HEK293 (cell line): ENCODE measurements around the gene GNG7.
A peak's percentile ranks its signal among the peaks of the same experiment; 100 is the strongest.

Experiments used
- CTCF ChIA-PET: fragments of 350-600 bp; formaldehyde crosslinking; extraction: SDS; loops from one replicate; lab custom pipeline; 2021; ENCODE audit warnings: antibody characterized with exemption; lab: Yijun Ruan, JAX
- POLR2A ChIA-PET: fragments of 300-600 bp; formaldehyde crosslinking; extraction: SDS; loops from one replicate; lab custom pipeline; 2020; ENCODE audit warnings: antibody characterized with exemption, inconsistent platforms; lab: Yijun Ruan, JAX
- H3K27ac ChIP-seq: fragments of 200-500 bp; sonication (Bioruptor generic); 2 replicates; pipeline ENCODE4 v1.5.1; 2014; ENCODE audit warnings: low read depth, low read length, control low read depth, inconsistent platforms; ENCODE audit errors: extremely low read depth
- H3K36me3 ChIP-seq, 2 experiments: fragments of 200-500 bp in 1 of 2; sonication (Bioruptor generic) in 1 of 2; 1 replicate in 1 of 2; 2 replicates in 1 of 2; pipeline ENCODE4 v1.5.1; 2014 to 2017; ENCODE audit warnings: inconsistent platforms in 2 of 2, low read length in 2 of 2; ENCODE audit not compliant: control insufficient read depth in 2 of 2, insufficient read depth in 1 of 2
- H3K4me1 ChIP-seq: fragments of 200-500 bp; sonication (Bioruptor generic); 2 replicates; pipeline ENCODE4 v1.5.1; 2014; ENCODE audit warnings: mild to moderate bottlenecking, low read length, inconsistent platforms; ENCODE audit not compliant: control insufficient read depth, insufficient read depth
- H3K4me3 ChIP-seq: 2 replicates; pipeline ENCODE4 v1.5.1; 2011; ENCODE audit warnings: low read depth, mild to moderate bottlenecking, control low read depth, low read length, moderate library complexity
- H3K9me3 ChIP-seq: fragments of 200-500 bp; sonication (Bioruptor generic); 2 replicates; pipeline ENCODE4 v1.5.1; 2014; ENCODE audit warnings: low read depth, low read length, inconsistent platforms; ENCODE audit not compliant: control insufficient read depth, insufficient read depth
- FEZF1 ChIP-seq: fragments of 450-650 bp; formaldehyde crosslinking; IDR thresholded peaks from 2 replicates; pipeline ENCODE4 v1.5.1; 2016; ENCODE audit warnings: missing biosample characterization, missing genetic modification characterization
- MYNN ChIP-seq: fragments of 450-650 bp; formaldehyde crosslinking; IDR thresholded peaks from 2 replicates; pipeline ENCODE4 v1.5.1; 2016; ENCODE audit warnings: missing biosample characterization, missing genetic modification characterization, borderline replicate concordance
- MZF1 ChIP-seq: fragments of 450-650 bp; formaldehyde crosslinking; IDR thresholded peaks from 2 replicates; pipeline ENCODE4 v1.5.1; 2017; ENCODE audit warnings: missing biosample characterization, missing genetic modification characterization, borderline replicate concordance
- PRDM6 ChIP-seq: fragments of 450-650 bp; formaldehyde crosslinking; IDR thresholded peaks from 2 replicates; pipeline ENCODE4 v1.5.1; 2017; ENCODE audit warnings: missing biosample characterization, missing genetic modification characterization
- TCF7L2 ChIP-seq: IDR thresholded peaks from 2 replicates; pipeline ENCODE4 v1.6.1; 2011; ENCODE audit warnings: low read depth, mild to moderate bottlenecking, inconsistent platforms, low read length, moderate library complexity, borderline replicate concordance
- ZBTB6 ChIP-seq: fragments of 450-650 bp; formaldehyde crosslinking; IDR thresholded peaks from 2 replicates; pipeline ENCODE4 v1.5.1; 2017; ENCODE audit warnings: missing biosample characterization, missing genetic modification characterization
- ZEB2 ChIP-seq: fragments of 450-650 bp; formaldehyde crosslinking; IDR thresholded peaks from 2 replicates; pipeline ENCODE4 v1.5.1; 2016; ENCODE audit warnings: missing biosample characterization, missing genetic modification characterization
- ZFP69B ChIP-seq: fragments of 450-650 bp; formaldehyde crosslinking; IDR thresholded peaks from 2 replicates; pipeline ENCODE4 v1.5.1; 2016; ENCODE audit warnings: missing biosample characterization, missing genetic modification characterization
- ZNF133 ChIP-seq: fragments of 450-650 bp; formaldehyde crosslinking; IDR thresholded peaks from 2 replicates; pipeline ENCODE4 v1.5.1; 2016; ENCODE audit warnings: missing biosample characterization, missing genetic modification characterization
- ZNF146 ChIP-seq: fragments of 450-650 bp; formaldehyde crosslinking; IDR thresholded peaks from 2 replicates; pipeline ENCODE4 v1.5.1; 2016; ENCODE audit warnings: missing biosample characterization, missing genetic modification characterization
- ZNF223 ChIP-seq: fragments of 450-650 bp; formaldehyde crosslinking; IDR thresholded peaks from 2 replicates; pipeline ENCODE4 v1.5.1; 2016; ENCODE audit warnings: missing biosample characterization, missing genetic modification characterization
- ZNF362 ChIP-seq: fragments of 450-650 bp; formaldehyde crosslinking; IDR thresholded peaks from 2 replicates; pipeline ENCODE4 v1.5.1; 2016; ENCODE audit warnings: missing biosample characterization, missing genetic modification characterization
- ZNF366 ChIP-seq: fragments of 450-650 bp; formaldehyde crosslinking; conservative IDR thresholded peaks from 2 replicates; pipeline ENCODE4 v1.5.1; 2016; ENCODE audit warnings: missing biosample characterization, missing genetic modification characterization
- ZNF404 ChIP-seq: fragments of 450-650 bp; formaldehyde crosslinking; IDR thresholded peaks from 2 replicates; pipeline ENCODE4 v1.5.1; 2017; ENCODE audit warnings: missing biosample characterization, missing genetic modification characterization
- ZNF416 ChIP-seq: fragments of 450-650 bp; formaldehyde crosslinking; IDR thresholded peaks from 2 replicates; pipeline ENCODE4 v1.5.1; 2016; ENCODE audit warnings: missing biosample characterization, missing genetic modification characterization
- ZNF473 ChIP-seq: fragments of 450-650 bp; formaldehyde crosslinking; IDR thresholded peaks from 2 replicates; pipeline ENCODE4 v1.5.1; 2017; ENCODE audit warnings: missing biosample characterization, missing genetic modification characterization
- ZNF571 ChIP-seq: fragments of 450-650 bp; formaldehyde crosslinking; IDR thresholded peaks from 2 replicates; pipeline ENCODE4 v1.5.0; 2017; ENCODE audit warnings: missing biosample characterization, missing genetic modification characterization
- ZNF600 ChIP-seq: fragments of 450-650 bp; formaldehyde crosslinking; IDR thresholded peaks from 2 replicates; pipeline ENCODE4 v1.5.1; 2016; ENCODE audit warnings: missing biosample characterization, missing genetic modification characterization
- ZNF624 ChIP-seq: fragments of 450-650 bp; formaldehyde crosslinking; IDR thresholded peaks from 2 replicates; pipeline ENCODE4 v1.5.1; 2017; ENCODE audit warnings: missing biosample characterization, missing genetic modification characterization
- ZNF768 ChIP-seq: fragments of 450-650 bp; formaldehyde crosslinking; IDR thresholded peaks from 2 replicates; pipeline ENCODE4 v1.5.1; 2018; ENCODE audit warnings: missing biosample characterization, mild to moderate bottlenecking, missing genetic modification characterization
- ZNF776 ChIP-seq: fragments of 450-650 bp; formaldehyde crosslinking; IDR thresholded peaks from 2 replicates; pipeline ENCODE4 v1.5.0; 2017; ENCODE audit warnings: missing biosample characterization, missing genetic modification characterization, borderline replicate concordance
- ZNF791 ChIP-seq: fragments of 450-650 bp; formaldehyde crosslinking; IDR thresholded peaks from 2 replicates; pipeline ENCODE4 v1.5.1; 2016; ENCODE audit warnings: missing biosample characterization, missing genetic modification characterization
- ZSCAN16 ChIP-seq: fragments of 450-650 bp; formaldehyde crosslinking; IDR thresholded peaks from 2 replicates; pipeline ENCODE4 v1.5.1; 2016; ENCODE audit warnings: missing biosample characterization, missing genetic modification characterization
- TF ChIP-seq, protein P1 (sequence below): fragments of 450-650 bp; formaldehyde crosslinking; IDR thresholded peaks from 2 replicates; pipeline ENCODE4 v1.5.1; 2016; ENCODE audit warnings: missing biosample characterization, missing genetic modification characterization
- TF ChIP-seq, protein P2 (sequence below): fragments of 450-650 bp; formaldehyde crosslinking; IDR thresholded peaks from 2 replicates; pipeline ENCODE4 v1.5.1; 2016; ENCODE audit warnings: missing biosample characterization, missing genetic modification characterization, low read depth
- TF ChIP-seq, protein P3 (sequence below): fragments of 450-650 bp; formaldehyde crosslinking; IDR thresholded peaks from 2 replicates; pipeline ENCODE4 v1.5.1; 2016; ENCODE audit warnings: missing biosample characterization, missing genetic modification characterization
- TF ChIP-seq, protein P4 (sequence below): fragments of 450-650 bp; formaldehyde crosslinking; IDR thresholded peaks from 2 replicates; pipeline ENCODE4 v1.5.1; 2016; ENCODE audit warnings: missing biosample characterization, missing genetic modification characterization

GNG7 gene

DNA sequence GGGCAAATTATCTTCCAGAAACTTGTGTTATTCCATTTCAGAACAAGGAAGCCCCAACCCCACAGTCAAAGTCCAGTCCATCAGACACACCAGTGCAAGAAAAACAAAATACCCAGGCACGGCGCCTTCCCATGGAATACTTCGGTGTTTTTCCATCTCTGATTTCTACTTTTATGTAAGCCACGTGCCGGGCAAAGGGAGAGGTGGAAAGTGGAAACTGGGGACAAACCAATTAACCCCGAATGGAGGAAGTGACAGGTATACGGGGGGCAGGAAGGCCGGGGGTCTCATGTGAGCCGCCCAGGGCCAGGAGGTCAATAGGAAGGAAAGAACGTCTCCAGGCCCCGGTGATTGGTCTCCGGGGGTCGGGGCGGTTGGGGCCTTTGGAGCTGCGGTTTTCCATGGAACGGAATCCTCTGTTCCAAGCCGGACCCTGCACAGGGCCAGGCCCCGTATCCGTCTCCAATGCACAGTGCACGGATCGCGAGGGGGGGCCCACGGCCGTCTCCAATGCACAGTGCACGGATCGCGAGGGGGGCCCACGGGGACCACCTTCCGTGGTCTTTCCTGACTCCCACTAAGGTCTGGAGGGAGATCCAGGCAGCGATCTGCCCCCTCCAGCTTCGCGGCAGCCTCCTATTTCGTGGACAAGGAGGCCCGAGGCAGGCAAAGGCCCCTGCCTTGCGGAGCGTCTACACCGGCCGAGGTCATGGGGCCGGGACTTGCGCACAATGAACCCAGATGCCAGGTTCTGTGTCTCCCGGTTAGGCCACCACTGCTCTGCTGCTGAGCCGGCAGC lies 146.9 kb downstream of the GNG7 start (continued):
- TF ChIP-seq, protein P1, sequence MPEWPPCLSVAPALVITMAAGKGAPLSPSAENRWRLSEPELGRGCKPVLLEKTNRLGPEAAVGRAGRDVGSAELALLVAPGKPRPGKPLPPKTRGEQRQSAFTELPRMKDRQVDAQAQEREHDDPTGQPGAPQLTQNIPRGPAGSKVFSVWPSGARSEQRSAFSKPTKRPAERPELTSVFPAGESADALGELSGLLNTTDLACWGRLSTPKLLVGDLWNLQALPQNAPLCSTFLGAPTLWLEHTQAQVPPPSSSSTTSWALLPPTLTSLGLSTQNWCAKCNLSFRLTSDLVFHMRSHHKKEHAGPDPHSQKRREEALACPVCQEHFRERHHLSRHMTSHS (tag by site-specific recombination): no peak
- no peak for TF ChIP-seq ZNF791 (tag by site-specific recombination)
- TF ChIP-seq, protein P2, sequence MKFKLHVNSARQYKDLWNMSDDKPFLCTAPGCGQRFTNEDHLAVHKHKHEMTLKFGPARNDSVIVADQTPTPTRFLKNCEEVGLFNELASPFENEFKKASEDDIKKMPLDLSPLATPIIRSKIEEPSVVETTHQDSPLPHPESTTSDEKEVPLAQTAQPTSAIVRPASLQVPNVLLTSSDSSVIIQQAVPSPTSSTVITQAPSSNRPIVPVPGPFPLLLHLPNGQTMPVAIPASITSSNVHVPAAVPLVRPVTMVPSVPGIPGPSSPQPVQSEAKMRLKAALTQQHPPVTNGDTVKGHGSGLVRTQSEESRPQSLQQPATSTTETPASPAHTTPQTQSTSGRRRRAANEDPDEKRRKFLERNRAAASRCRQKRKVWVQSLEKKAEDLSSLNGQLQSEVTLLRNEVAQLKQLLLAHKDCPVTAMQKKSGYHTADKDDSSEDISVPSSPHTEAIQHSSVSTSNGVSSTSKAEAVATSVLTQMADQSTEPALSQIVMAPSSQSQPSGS (tag by site-specific recombination): no peak

DNA sequence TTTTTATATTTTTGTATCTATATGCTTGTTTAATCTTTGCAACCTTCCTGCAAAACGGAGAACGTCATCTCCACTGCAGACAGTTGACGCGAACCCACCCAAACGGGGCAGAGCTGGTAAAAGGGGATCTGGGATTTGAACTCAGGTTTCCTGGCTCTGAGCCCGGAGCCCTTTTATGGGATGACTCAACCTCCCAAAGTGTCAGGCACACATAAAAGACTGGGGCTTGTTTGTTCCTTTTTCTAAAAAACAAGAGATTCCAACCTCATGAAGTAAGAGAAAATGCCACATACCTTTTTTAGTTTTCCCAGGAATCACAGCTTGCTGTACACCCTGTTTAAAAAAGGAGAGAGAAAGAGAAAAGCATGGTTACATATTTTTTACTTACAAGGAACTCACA lies 147.6 kb downstream of the GNG7 start:
- CTCF ChIA-PET: interaction anchor here (0.8 to 2.2 kb wide), 3 partner anchors 12 to 22 kb away, joined by 3 to 6 read pairs (median 3); no protein-coding TSS in a partner anchor
- no peak overlapping the region for H3K4me3 ChIP-seq
- H3K27ac ChIP-seq: no peak overlapping the region
- H3K36me3 ChIP-seq: no peaks in the 10 kb centered on the region
- no peaks in the 10 kb centered on the region for H3K4me1 ChIP-seq
- POLR2A ChIA-PET: interaction anchor here (0.6 to 4.7 kb wide), 7 partner anchors 11 to 78 kb away, joined by 3 to 51 read pairs (median 4); partner anchors contain the start of gene GADD45B
- no peaks in the 10 kb centered on the region for H3K9me3 ChIP-seq
- TF ChIP-seq ZNF362: peak; percentile 64; the same call in 1 of the 2 replicates
- TF ChIP-seq, protein P3, sequence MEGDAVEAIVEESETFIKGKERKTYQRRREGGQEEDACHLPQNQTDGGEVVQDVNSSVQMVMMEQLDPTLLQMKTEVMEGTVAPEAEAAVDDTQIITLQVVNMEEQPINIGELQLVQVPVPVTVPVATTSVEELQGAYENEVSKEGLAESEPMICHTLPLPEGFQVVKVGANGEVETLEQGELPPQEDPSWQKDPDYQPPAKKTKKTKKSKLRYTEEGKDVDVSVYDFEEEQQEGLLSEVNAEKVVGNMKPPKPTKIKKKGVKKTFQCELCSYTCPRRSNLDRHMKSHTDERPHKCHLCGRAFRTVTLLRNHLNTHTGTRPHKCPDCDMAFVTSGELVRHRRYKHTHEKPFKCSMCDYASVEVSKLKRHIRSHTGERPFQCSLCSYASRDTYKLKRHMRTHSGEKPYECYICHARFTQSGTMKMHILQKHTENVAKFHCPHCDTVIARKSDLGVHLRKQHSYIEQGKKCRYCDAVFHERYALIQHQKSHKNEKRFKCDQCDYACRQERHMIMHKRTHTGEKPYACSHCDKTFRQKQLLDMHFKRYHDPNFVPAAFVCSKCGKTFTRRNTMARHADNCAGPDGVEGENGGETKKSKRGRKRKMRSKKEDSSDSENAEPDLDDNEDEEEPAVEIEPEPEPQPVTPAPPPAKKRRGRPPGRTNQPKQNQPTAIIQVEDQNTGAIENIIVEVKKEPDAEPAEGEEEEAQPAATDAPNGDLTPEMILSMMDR (tag by site-specific recombination): no peak
- TF ChIP-seq ZNF146 (tag by site-specific recombination): no peak
- TF ChIP-seq ZBTB6 (tag by site-specific recombination): no peak
- no peak for TF ChIP-seq ZNF624 (tag by site-specific recombination)
- peak; percentile 93 for TF ChIP-seq MZF1 (tag by site-specific recombination)
- TF ChIP-seq ZNF600 (tag by site-specific recombination): 0 out of 2 replicates have a peak, but pooled peaks have one; percentile 30
- TF ChIP-seq ZNF133 (tag by site-specific recombination): no peak
- TF ChIP-seq ZSCAN16: no peak
- TF ChIP-seq ZNF366 (tag by site-specific recombination): peak; percentile 50
- TF ChIP-seq ZNF768: no peak
- TF ChIP-seq ZNF404 (tag by site-specific recombination): no peak
- peak; percentile 72 for TF ChIP-seq FEZF1 (tag by site-specific recombination)
- no peak for TF ChIP-seq ZNF473 (tag by site-specific recombination)
- no peak for TF ChIP-seq ZNF416 (tag by site-specific recombination)
- TF ChIP-seq ZNF571 (tag by site-specific recombination): no peak
- TF ChIP-seq, protein P4, sequence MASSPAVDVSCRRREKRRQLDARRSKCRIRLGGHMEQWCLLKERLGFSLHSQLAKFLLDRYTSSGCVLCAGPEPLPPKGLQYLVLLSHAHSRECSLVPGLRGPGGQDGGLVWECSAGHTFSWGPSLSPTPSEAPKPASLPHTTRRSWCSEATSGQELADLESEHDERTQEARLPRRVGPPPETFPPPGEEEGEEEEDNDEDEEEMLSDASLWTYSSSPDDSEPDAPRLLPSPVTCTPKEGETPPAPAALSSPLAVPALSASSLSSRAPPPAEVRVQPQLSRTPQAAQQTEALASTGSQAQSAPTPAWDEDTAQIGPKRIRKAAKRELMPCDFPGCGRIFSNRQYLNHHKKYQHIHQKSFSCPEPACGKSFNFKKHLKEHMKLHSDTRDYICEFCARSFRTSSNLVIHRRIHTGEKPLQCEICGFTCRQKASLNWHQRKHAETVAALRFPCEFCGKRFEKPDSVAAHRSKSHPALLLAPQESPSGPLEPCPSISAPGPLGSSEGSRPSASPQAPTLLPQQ (tag by site-specific recombination): no peak
- 0 out of 2 replicates have a peak, but pooled peaks have one; percentile 21 for TF ChIP-seq ZEB2 (tag by site-specific recombination)
- peak; percentile 46; the same call in 1 of the 2 replicates for TF ChIP-seq PRDM6
- TF ChIP-seq TCF7L2: no peak
- no peak for TF ChIP-seq ZNF776 (tag by site-specific recombination)
- TF ChIP-seq ZNF223 (tag by site-specific recombination): no peak
- TF ChIP-seq ZFP69B (tag by site-specific recombination): no peak
- TF ChIP-seq MYNN (tag by site-specific recombination): no peak
